ENCODE data around the gene KLF7.

KLF7 gene

GRCh38 chr2:207091176-207091575 is 74.6 kb downstream of the KLF7 start:
- no peak for DNase-seq (ENCODE audit: low read depth)

- DNase-seq (ENCODE audit: low read depth), result no peak
These were observed 75.4 kb downstream of the KLF7 start for GRCh38 chr2:207090389-207090788.

GRCh38 chr2:207088839-207089238 is 76.9 kb downstream of the KLF7 start:
- no peak for DNase-seq (ENCODE audit: low read depth)

GRCh38 chr2:207088276-207088675 is 77.5 kb downstream of the KLF7 start:
- no peak for DNase-seq (ENCODE audit: low read depth)

- no peak for DNase-seq (ENCODE audit: low read depth)
These were observed 78.5 kb downstream of the KLF7 start for GRCh38 chr2:207087046-207087902.

- no peak for DNase-seq (ENCODE audit: low read depth)
These were observed 79.6 kb downstream of the KLF7 start for GRCh38 chr2:207086136-207086535.

- DNase-seq (ENCODE audit: low read depth), result no peak
These were observed 80.6 kb downstream of the KLF7 start for GRCh38 chr2:207085110-207085509.

GRCh38 chr2:207083361-207084110 is 82.2 kb downstream of the KLF7 start:
- DNase-seq (ENCODE audit: low read depth), result no peak

- no peak for DNase-seq (ENCODE audit: low read depth)
These were observed 83.1 kb downstream of the KLF7 start for GRCh38 chr2:207082619-207083018.

GRCh38 chr2:207078186-207078798 is 87.5 kb downstream of the KLF7 start:
- no peak for DNase-seq (ENCODE audit: low read depth)

- no peak for DNase-seq (ENCODE audit: low read depth)
These were observed 88.5 kb downstream of the KLF7 start for GRCh38 chr2:207077266-207077665.

- no peak for DNase-seq (ENCODE audit: low read depth)
These were observed 90.3 kb downstream of the KLF7 start for GRCh38 chr2:207075456-207075855.

- peak; percentile 1 for DNase-seq (ENCODE audit: low read depth)
These were observed 91.7 kb downstream of the KLF7 start for GRCh38 chr2:207073801-207074678.

- no peak for DNase-seq (ENCODE audit: low read depth)
These were observed 92.3 kb downstream of the KLF7 start for GRCh38 chr2:207073412-207073800.

GRCh38 chr2:207072571-207072970 is 93.2 kb downstream of the KLF7 start:
- no peak for DNase-seq (ENCODE audit: low read depth)

- no peak for DNase-seq (ENCODE audit: low read depth)
These were observed 93.9 kb downstream of the KLF7 start for GRCh38 chr2:207071820-207072219.

GRCh38 chr2:207067473-207067872 is 98.3 kb downstream of the KLF7 start:
- DNase-seq (ENCODE audit: low read depth), result no peak

GRCh38 chr2:207066791-207067460 is 98.8 kb downstream of the KLF7 start:
- DNase-seq (ENCODE audit: low read depth), result no peak

- no peak for DNase-seq (ENCODE audit: low read depth)
These were observed 99.6 kb downstream of the KLF7 start for GRCh38 chr2:207066166-207066565.

- DNase-seq (ENCODE audit: low read depth), result no peak
These were observed 101.5 kb downstream of the KLF7 start for GRCh38 chr2:207064128-207064690.

- no peak for DNase-seq (ENCODE audit: low read depth)
These were observed 104.6 kb downstream of the KLF7 start for GRCh38 chr2:207061181-207061580.
